Activated T-cell treated with anti-CD3 and anti-CD28 coated beads, Interleukin-2, amount 50 U/mL, for 72 hours (primary cell): ENCODE results near the gene TCTN3. TPM values are rescaled to one million over a fixed set of nuclear protein-coding genes. Genes with fewer than 3 reads are reported as not detected.
"Not testable (repeated sequence)": the region's sequence is repeated elsewhere in the genome, so short reads cannot be mapped to it uniquely, and the experiment has no call there.

ENCODE experiments used
- ATAC-seq, 2 donors: fragments of 150-1000 bp; cut with Tn5 transposase; replicated peaks in 1 of 2; 2 replicates each; pipeline ENCODE4 v1.10.0; 2021; ENCODE audit warnings: moderate library complexity in 2 of 2, mild to moderate bottlenecking in 1 of 2
- DNase-seq, 2 donors: peaks; one replicate each; pipeline ENCODE4 v3.0.0; 2021 to 2022; ENCODE audit warnings: mixed read lengths in 1 of 2
- H3K27ac Mint-ChIP-seq: one replicate; pipeline ENCODE4 v1.8.0; 2022; ENCODE audit warnings: mild to moderate bottlenecking, moderate library complexity, mixed read lengths
- H3K27me3 Mint-ChIP-seq: one replicate; pipeline ENCODE4 v1.8.0; 2022; ENCODE audit warnings: low read depth, mixed read lengths
- H3K36me3 Mint-ChIP-seq, 2 donors: one replicate each; pipeline ENCODE4 v1.8.0; 2022; ENCODE audit warnings: mixed read lengths in 2 of 2, mild to moderate bottlenecking in 1 of 2; ENCODE audit not compliant: insufficient read depth in 2 of 2
- H3K4me1 Mint-ChIP-seq: one replicate; pipeline ENCODE4 v1.8.0; 2022; ENCODE audit warnings: low read depth, mixed read lengths
- H3K4me3 Mint-ChIP-seq, 2 donors: one replicate each; pipeline ENCODE4 v1.8.0; 2022; ENCODE audit warnings: mild to moderate bottlenecking in 2 of 2, mixed read lengths in 2 of 2, moderate library complexity in 2 of 2
- H3K9me3 Mint-ChIP-seq, 2 donors: one replicate each; pipeline ENCODE4 v1.8.0; 2022; ENCODE audit warnings: mixed read lengths in 2 of 2
- total RNA-seq, 2 donors: library from RNA; stranded (reverse); gene quantifications; one replicate each; pipeline ENCODE4 v1.2.3, GENCODE V29; 2022

TCTN3 gene
- 10 to 100 TPM; 18.6 to 37.6 TPM for total RNA-seq

GRCh38 chr10:95693668-95694534 is at the start of gene TCTN3:
Gene TCTN3 (minus strand): TSS chr10:95693927. CDS start chr10:95693899, 28 bp downstream.
- peak within 1 kb of the TSS; percentile 97 for H3K4me3 Mint-ChIP-seq
- peaks cover 45% of the 10 kb centered on the region for H3K4me1 Mint-ChIP-seq
- ATAC-seq (peak; percentile 99), DNase-seq (peak; percentile 96 to 97)
- H3K36me3 Mint-ChIP-seq: peaks cover 0 to 14% of the 10 kb centered on the region in 2 donors
- H3K27me3 Mint-ChIP-seq: no peaks in the 10 kb centered on the region
- H3K27ac Mint-ChIP-seq: peak within 1 kb of the TSS; percentile 98
- H3K9me3 Mint-ChIP-seq: no peaks in the 10 kb centered on the region

- H3K9me3 Mint-ChIP-seq: no peaks in the 10 kb centered on the region
- H3K4me3 Mint-ChIP-seq: no peak overlapping the region
- no peak for DNase-seq
- peaks cover 6% of the 10 kb centered on the region for H3K27me3 Mint-ChIP-seq
- no peak overlapping the region for H3K27ac Mint-ChIP-seq
- ATAC-seq: no peak
- no peaks in the 10 kb centered on the region for H3K36me3 Mint-ChIP-seq
- peaks cover 8% of the 10 kb centered on the region for H3K4me1 Mint-ChIP-seq
Observed at GRCh38 chr10:95742962-95743535, 49.3 kb upstream of the TCTN3 start.

GRCh38 chr10:95742485-95742884 is 48.8 kb upstream of the TCTN3 start:
- Mint-ChIP-seq H3K9me3 (no peaks in the 10 kb centered on the region), H3K4me1 (peaks cover 8% of the 10 kb centered on the region), H3K27me3 (peaks cover 6% of the 10 kb centered on the region), H3K27ac (no peak overlapping the region), H3K4me3 (no peak overlapping the region), H3K36me3 (no peaks in the 10 kb centered on the region)
- no peak for DNase-seq
- ATAC-seq: no peak

- Mint-ChIP-seq H3K4me3 (no peak overlapping the region), H3K4me1 (peaks cover 8% of the 10 kb centered on the region), H3K9me3 (peaks cover 0 to 2% of the 10 kb centered on the region in 2 donors), H3K27ac (no peak overlapping the region), H3K36me3 (no peaks in the 10 kb centered on the region), H3K27me3 (peaks cover 6% of the 10 kb centered on the region)
- DNase-seq (no peak), ATAC-seq (peak in 1 of 2 donors; percentile 25)
Observed at GRCh38 chr10:95741807-95742467, 48.2 kb upstream of the TCTN3 start.

- H3K27me3 Mint-ChIP-seq: peaks cover 14% of the 10 kb centered on the region
- H3K4me3 Mint-ChIP-seq: no peak overlapping the region
- ATAC-seq (peak in 1 of 2 donors; percentile 50), DNase-seq (peak in 1 of 2 donors; percentile 29)
- H3K9me3 Mint-ChIP-seq: peaks cover 2 to 6% of the 10 kb centered on the region in 2 donors
- H3K27ac Mint-ChIP-seq: no peak overlapping the region
- H3K4me1 Mint-ChIP-seq: peaks cover 8% of the 10 kb centered on the region
- H3K36me3 Mint-ChIP-seq: no peaks in the 10 kb centered on the region
Observed at GRCh38 chr10:95739056-95739455, 45.3 kb upstream of the TCTN3 start.

GRCh38 chr10:95732907-95733306 is 39.2 kb upstream of the TCTN3 start:
- ATAC-seq: not testable (repeated sequence)
- Mint-ChIP-seq H3K27me3 (peaks cover 29% of the 10 kb centered on the region), H3K36me3 (peaks cover 3 to 11% of the 10 kb centered on the region in 2 donors)

GRCh38 chr10:95730233-95730632 is 36.5 kb upstream of the TCTN3 start:
- H3K9me3 Mint-ChIP-seq: peaks cover 6 to 17% of the 10 kb centered on the region in 2 donors
- DNase-seq (no peak), ATAC-seq (no peak)
- H3K4me1 Mint-ChIP-seq: no peaks in the 10 kb centered on the region
- H3K36me3 Mint-ChIP-seq: peaks cover 3 to 11% of the 10 kb centered on the region in 2 donors
- H3K4me3 Mint-ChIP-seq: no peak overlapping the region
- no peak overlapping the region for H3K27ac Mint-ChIP-seq
- peaks cover 27% of the 10 kb centered on the region for H3K27me3 Mint-ChIP-seq

More at GRCh38 chr10:95732907-95733306, 39.2 kb upstream of the TCTN3 start:
- H3K4me3 Mint-ChIP-seq, H3K27ac Mint-ChIP-seq, DNase-seq, H3K4me1 Mint-ChIP-seq: not testable (repeated sequence)
- H3K9me3 Mint-ChIP-seq: peaks cover 8 to 17% of the 10 kb centered on the region in 2 donors

GRCh38 chr10:95729323-95730055 is 35.8 kb upstream of the TCTN3 start:
- ATAC-seq (no peak), DNase-seq (no peak)
- Mint-ChIP-seq H3K4me1 (no peaks in the 10 kb centered on the region), H3K27ac (no peak overlapping the region), H3K9me3 (peaks cover 7 to 14% of the 10 kb centered on the region in 2 donors), H3K27me3 (peaks cover 27% of the 10 kb centered on the region), H3K4me3 (no peak overlapping the region), H3K36me3 (peaks cover 3 to 11% of the 10 kb centered on the region in 2 donors)

- Mint-ChIP-seq H3K4me1 (no peaks in the 10 kb centered on the region), H3K4me3 (no peak overlapping the region), H3K9me3 (peaks cover 8 to 9% of the 10 kb centered on the region in 2 donors), H3K27ac (no peak overlapping the region), H3K36me3 (peaks cover 3 to 11% of the 10 kb centered on the region in 2 donors), H3K27me3 (peaks cover 27% of the 10 kb centered on the region)
- no peak for ATAC-seq
- no peak for DNase-seq
Observed at GRCh38 chr10:95728526-95728925, 34.8 kb upstream of the TCTN3 start.

- H3K4me3 Mint-ChIP-seq, H3K36me3 Mint-ChIP-seq, H3K9me3 Mint-ChIP-seq, H3K4me1 Mint-ChIP-seq, H3K27ac Mint-ChIP-seq, ATAC-seq, DNase-seq, H3K27me3 Mint-ChIP-seq: not testable (repeated sequence)
Observed at GRCh38 chr10:95722496-95722895, 28.8 kb upstream of the TCTN3 start.

- not testable (repeated sequence) for H3K36me3 Mint-ChIP-seq, H3K27me3 Mint-ChIP-seq, DNase-seq, ATAC-seq, H3K4me3 Mint-ChIP-seq, H3K27ac Mint-ChIP-seq, H3K4me1 Mint-ChIP-seq, H3K9me3 Mint-ChIP-seq
Observed at GRCh38 chr10:95720745-95721144, 27.0 kb upstream of the TCTN3 start.

- H3K9me3 Mint-ChIP-seq: no peaks in the 10 kb centered on the region
- no peaks in the 10 kb centered on the region for H3K36me3 Mint-ChIP-seq
- H3K4me3 Mint-ChIP-seq: no peak overlapping the region
- H3K4me1 Mint-ChIP-seq: no peaks in the 10 kb centered on the region
- H3K27ac Mint-ChIP-seq: no peak overlapping the region
- no peaks in the 10 kb centered on the region for H3K27me3 Mint-ChIP-seq
- ATAC-seq: no peak
- no peak for DNase-seq
Observed at GRCh38 chr10:95716866-95717265, 23.1 kb upstream of the TCTN3 start.
